PC-3 (cell line): ENCODE results near the gene CCDC34.

Experiments used
- CTCF ChIP-seq: fragments of 300-600 bp; sonication (generic); conservative IDR thresholded peaks from 2 replicates; pipeline ENCODE4 v1.5.1; 2017; ENCODE audit warnings: antibody characterized with exemption, low read depth, mild to moderate bottlenecking, low read length
- EZH2 ChIP-seq: fragments of 300-600 bp; sonication (generic); IDR thresholded peaks from one replicate; pipeline ENCODE4 v1.6.1; 2017; ENCODE audit warnings: antibody characterized with exemption, mild to moderate bottlenecking, low read length; ENCODE audit not compliant: unreplicated experiment
- EZH2phosphoT487 ChIP-seq: fragments of 300-600 bp; sonication (generic); IDR thresholded peaks from 2 replicates; pipeline ENCODE4 v1.6.1; 2018; ENCODE audit warnings: mild to moderate bottlenecking, antibody characterized with exemption, low read length, borderline replicate concordance

- no peak for TF ChIP-seq CTCF
- no peak for TF ChIP-seq EZH2
- no peak for TF ChIP-seq EZH2phosphoT487
These were observed 7.4 kb upstream of the CCDC34 start for GRCh38 chr11:27370374-27370773.
